ENCODE data around the gene TENM4.

Gene TENM4

DNA sequence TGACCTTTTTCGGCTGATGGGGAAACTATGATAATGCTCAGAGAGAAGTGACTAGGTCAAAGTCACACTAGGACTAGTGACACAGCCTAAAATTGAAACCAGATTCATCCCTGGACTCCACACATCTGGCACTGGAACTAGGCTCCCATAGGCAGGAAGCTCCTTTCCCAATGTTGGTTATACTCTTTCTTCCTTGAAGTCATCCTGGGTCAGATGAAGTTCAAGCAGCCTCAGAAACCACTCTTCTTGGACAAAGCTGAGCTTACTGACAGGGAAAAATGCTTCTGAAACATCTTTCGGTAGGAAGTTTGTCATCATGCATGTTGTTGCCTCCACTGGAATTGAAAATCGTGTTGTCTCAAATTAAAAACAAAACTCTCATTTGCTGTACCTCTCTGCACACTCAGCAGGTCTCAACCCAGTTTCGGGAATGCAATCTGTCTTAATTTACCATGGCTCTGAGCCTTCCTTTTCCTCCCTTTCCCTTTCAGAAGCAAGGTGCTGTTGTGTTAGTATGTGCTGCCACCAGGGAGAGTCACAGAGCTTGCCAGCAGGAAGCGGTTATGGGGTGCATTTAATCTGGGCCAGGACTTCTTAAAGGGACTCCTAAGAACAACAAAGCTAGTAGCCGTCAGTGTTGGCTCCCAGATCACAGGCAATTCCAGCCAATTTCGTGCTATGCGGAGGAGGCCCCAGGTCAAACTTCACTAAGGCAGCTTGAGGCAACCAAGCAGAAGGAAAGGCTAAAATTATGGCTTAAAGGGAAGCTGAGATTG, 384.8 kb downstream of the TENM4 start:
- TF ChIP-seq, protein P1, sequence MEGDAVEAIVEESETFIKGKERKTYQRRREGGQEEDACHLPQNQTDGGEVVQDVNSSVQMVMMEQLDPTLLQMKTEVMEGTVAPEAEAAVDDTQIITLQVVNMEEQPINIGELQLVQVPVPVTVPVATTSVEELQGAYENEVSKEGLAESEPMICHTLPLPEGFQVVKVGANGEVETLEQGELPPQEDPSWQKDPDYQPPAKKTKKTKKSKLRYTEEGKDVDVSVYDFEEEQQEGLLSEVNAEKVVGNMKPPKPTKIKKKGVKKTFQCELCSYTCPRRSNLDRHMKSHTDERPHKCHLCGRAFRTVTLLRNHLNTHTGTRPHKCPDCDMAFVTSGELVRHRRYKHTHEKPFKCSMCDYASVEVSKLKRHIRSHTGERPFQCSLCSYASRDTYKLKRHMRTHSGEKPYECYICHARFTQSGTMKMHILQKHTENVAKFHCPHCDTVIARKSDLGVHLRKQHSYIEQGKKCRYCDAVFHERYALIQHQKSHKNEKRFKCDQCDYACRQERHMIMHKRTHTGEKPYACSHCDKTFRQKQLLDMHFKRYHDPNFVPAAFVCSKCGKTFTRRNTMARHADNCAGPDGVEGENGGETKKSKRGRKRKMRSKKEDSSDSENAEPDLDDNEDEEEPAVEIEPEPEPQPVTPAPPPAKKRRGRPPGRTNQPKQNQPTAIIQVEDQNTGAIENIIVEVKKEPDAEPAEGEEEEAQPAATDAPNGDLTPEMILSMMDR (IDR thresholded peaks at IDR 0.05; ENCODE audit: borderline replicate concordance, insufficient read depth, low read depth, low read length) = no peak
- no peak overlapping the region for H3K4me3 ChIP-seq (ENCODE audit: low read depth, low read length)

DNA sequence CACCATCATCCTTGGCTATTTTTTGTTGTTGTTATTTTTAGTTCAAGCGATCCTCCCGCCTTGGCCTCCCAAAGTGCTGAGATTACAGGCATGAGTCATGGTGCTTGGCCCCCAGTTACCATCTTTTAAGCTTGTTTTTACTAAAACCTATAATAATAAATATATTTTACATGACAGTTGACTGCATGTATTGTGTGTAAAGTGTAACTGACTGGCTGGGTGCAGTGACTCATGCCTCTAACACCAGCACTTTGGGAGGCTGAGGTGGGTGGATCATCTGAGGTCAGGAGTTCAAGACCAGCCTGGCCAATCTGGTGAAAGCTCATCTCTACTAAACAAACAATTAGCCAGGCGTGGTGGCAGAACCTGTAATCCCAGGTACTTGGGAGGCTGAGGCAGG, 386.2 kb downstream of the TENM4 start:
- no peak overlapping the region for H3K4me3 ChIP-seq (ENCODE audit: low read depth, low read length)
- TF ChIP-seq, protein P1 (IDR thresholded peaks at IDR 0.05; ENCODE audit: borderline replicate concordance, insufficient read depth, low read depth, low read length) = no peak

DNA sequence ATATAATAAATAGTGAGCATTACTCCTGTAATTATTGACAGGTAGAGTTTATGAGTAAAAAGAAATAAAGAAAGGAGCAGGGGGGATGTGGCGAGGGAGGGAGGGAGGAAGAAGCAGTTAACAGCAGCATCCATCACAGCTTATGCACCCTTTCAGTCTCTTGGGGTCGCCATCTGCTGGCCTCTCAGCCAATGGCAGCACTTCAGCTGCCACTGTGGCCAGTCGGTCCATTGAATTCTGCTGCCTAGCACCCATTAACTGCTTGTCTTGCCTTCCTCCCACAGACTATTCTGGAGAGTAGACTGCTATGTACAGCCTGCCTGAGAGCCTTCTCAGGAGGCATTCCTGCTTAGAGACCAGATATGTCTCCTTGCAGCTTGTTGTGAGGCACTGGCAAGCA, 388.3 kb downstream of the TENM4 start:
- H3K4me3 ChIP-seq (ENCODE audit: low read depth, low read length) = no peak overlapping the region
- TF ChIP-seq, protein P1 (IDR thresholded peaks at IDR 0.05; ENCODE audit: borderline replicate concordance, insufficient read depth, low read depth, low read length) = peak; percentile 27; the same call in 1 of the 2 replicates

DNA sequence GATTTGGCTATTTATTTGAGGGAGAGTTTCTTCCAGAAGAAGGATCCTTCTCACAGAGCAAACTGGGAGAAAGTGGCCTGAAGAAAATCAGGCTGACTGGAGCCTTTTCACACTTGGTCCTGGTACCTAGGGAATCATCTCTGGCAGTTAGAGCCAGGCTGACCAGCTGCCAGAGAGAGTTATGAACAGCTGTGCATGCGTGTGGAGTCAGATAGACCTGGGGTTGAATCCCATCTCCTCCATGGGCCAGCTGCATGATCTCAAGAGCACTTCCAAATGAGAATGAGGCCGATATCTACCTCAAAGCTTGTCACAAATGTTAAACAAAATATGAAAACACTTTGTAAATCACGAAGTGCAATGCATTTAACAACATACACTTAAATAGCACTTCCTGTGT, 390.0 kb downstream of the TENM4 start:
- TF ChIP-seq, protein P1 (IDR thresholded peaks at IDR 0.05; ENCODE audit: borderline replicate concordance, insufficient read depth, low read depth, low read length) = no peak
- no peak overlapping the region for H3K4me3 ChIP-seq (ENCODE audit: low read depth, low read length)

DNA sequence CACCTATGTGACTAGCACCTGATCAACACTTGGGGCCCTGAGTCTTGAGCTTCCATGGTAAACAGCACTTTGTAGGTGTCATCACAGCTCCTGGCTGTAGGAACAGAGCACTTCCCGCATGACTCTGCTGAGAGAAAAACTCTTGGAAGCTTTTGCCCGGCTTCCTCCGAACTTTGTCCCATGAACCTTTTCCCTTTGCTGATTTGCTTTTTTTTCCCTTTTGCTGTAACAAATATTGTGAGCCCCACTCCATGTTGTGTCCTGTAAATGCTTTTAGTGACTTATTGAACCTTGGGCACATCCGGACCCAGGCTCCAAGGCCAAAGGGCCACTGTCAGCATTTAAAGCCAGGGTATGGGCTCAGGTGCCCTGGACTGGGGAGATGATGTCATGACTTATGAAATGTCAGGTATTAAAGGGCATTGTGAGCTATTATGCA, 391.1 kb downstream of the TENM4 start:
- no peak overlapping the region for H3K4me3 ChIP-seq (ENCODE audit: low read depth, low read length)
- TF ChIP-seq, protein P1 (IDR thresholded peaks at IDR 0.05; ENCODE audit: borderline replicate concordance, insufficient read depth, low read depth, low read length) = no peak

DNA sequence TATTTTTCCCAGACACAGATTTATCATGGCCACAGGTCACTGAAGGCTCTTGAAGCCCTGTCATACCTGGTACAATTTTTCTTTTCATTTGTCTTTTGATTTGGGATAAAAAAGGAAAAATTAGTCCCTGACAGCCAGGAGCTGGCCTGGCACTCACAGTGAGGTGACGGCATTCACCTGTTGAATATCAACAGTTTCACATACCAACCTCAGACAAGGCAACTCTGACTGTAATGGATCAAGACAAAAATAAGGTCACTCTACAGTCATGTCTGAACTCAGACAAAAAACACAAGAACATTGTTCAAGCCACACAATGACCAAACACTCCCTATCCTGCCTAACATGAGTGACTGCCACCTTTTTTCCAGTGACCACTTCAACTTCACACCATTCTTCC, 392.9 kb downstream of the TENM4 start:
- H3K4me3 ChIP-seq (ENCODE audit: low read depth, low read length) = no peak overlapping the region
- TF ChIP-seq, protein P1 (IDR thresholded peaks at IDR 0.05; ENCODE audit: borderline replicate concordance, insufficient read depth, low read depth, low read length) = no peak

DNA sequence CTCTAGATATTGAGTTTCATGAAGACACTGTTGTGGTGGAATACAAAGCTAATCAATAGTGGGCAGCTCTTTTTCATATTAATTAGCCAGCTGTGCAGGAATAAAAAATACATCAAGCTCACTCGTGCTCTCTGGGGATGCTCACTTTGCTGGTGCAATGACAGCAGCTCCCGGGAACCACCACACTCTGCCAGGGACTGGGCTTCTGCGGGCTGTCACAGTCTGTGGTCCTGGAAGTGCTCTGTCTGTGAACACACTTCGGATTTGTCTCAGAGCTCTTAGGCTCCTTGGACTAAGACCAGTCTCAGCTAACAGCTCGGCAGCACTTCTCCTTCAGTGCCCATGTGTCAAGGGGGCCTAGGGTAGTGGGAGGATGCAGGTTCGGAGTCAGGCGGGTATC, 393.5 kb downstream of the TENM4 start:
- TF ChIP-seq, protein P1 (IDR thresholded peaks at IDR 0.05; ENCODE audit: borderline replicate concordance, insufficient read depth, low read depth, low read length) = no peak

More for the DNA sequence above, 393.5 kb downstream of the TENM4 start:
- no peak overlapping the region for H3K4me3 ChIP-seq (ENCODE audit: low read depth, low read length)

All from GM12875 (cell line).